ENCODE data around the gene ST8SIA4. TPM values are rescaled to one million over a fixed set of nuclear protein-coding genes. Genes with fewer than 3 reads are reported as not detected.

Gene ST8SIA4
- total and polyA plus RNA-seq, 10 of the 15 experiments (the other 5 are each of a cell fraction or from before 2014, with no cell fraction given), result 4.4 to 30.9 (median 19.5) TPM

DNA sequence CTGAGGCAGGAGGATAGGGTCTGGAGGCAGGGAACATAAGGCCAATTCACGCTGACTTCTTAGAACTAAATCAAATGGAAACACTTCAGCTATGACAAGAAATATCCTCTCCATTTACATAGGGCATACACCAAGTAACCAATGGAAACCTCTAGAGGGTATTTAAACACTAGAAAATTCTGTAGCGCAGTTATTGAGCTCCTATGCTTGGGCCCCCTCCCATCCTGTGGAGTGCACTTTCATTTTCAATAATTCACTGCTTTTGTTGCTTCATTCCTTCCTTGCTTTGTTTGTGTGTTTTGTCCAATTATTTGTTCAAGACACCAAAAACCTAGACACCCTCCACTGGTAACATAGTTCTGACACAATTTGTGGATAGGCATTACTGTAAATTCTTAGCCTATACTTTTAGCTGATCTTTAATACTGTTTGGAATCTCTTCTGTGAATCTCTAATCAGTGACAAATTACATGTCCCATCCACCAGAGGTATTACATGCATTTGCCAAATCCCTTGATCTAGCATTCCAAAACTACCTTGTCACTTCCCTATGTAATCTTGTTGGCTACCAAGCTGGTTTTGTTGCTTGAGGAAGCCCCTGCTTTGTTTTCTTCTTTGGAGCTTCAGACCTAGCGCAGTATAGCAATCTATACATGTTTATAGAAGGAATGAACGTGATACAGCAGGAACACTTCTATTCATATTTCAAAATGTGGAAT lies 61.6 kb downstream of the ST8SIA4 start:
- Histone ChIP-seq H3K9me3 (replicated peaks; ENCODE audit: control insufficient read depth, insufficient read depth, low read length) (peaks cover 11% of the 10 kb centered on the region; the same call in 2 of the 3 replicates), H3K36me3 (ENCODE audit: control insufficient read depth in 2 of 2, insufficient read depth in 2 of 2, low read length in 1 of 2) (peaks cover 0 to 3% of the 10 kb centered on the region in 2 experiments; a peak in 2 of 4 replicates), H3K27ac (ENCODE audit: control insufficient read depth, insufficient read depth) (peak overlapping the region; percentile 85), H3K9ac (ENCODE audit: control insufficient read depth, insufficient read depth, low read length) (peak overlapping the region; percentile 28), H3K79me2 (ENCODE audit: control insufficient read depth, insufficient read depth, low read length) (peaks cover 23% of the 10 kb centered on the region), H3K4me2 (ENCODE audit: control insufficient read depth, insufficient read depth) (peak overlapping the region; percentile 93), H3K27me3 (replicated peaks in 1 of 2; ENCODE audit: control insufficient read depth in 2 of 2, insufficient read depth in 2 of 2, low read length in 1 of 2) (no peaks in the 10 kb centered on the region), H4K20me1 (ENCODE audit: control insufficient read depth, insufficient read depth) (no peaks in the 10 kb centered on the region), H3K4me1 (ENCODE audit: control insufficient read depth, insufficient read depth, low read length) (peaks cover 28% of the 10 kb centered on the region), H3K4me3 (peak overlapping the region; percentile 35), H2AFZ (ENCODE audit: control insufficient read depth, low read depth, low read length) (no peak overlapping the region)
- TSS peak; percentile 2 for BruUV-seq (replicated peaks)
- ChIA-PET POLR2A (interaction anchor here (0.5 to 8.5 kb wide), 12 partner anchors 10 to 200 kb away, joined by 3 to 96 read pairs (median 6); partner anchors contain the start of gene ST8SIA4), CTCF (interaction anchor here (0.8 to 7.5 kb wide), 17 partner anchors 10 to 549 kb away, joined by 3 to 43 read pairs (median 6); partner anchors contain the start of gene ST8SIA4), SMC1A (ENCODE audit: uncharacterized antibody, unreplicated experiment) (interaction anchor here (0.5 to 13.2 kb wide), 20 partner anchors 10 to 1096 kb away, joined by 3 to 303 read pairs (median 14); partner anchors contain the start of gene ST8SIA4), RAD21 (ENCODE audit: unreplicated experiment) (interaction anchor here (0.7 to 9.7 kb wide), 14 partner anchors 10 to 168 kb away, joined by 3 to 289 read pairs (median 12); partner anchors contain the start of gene ST8SIA4)
- no peak for DNase-seq (ENCODE audit: low read depth, low spot score)
- intact Hi-C loops (cut with micrococcal nuclease; ENCODE audit: unreplicated experiment), result loop anchor here (2.0 to 5.0 kb wide), 2 partner anchors 13 to 64 kb away; no protein-coding TSS in a partner anchor
- no peak for FAIRE-seq
- in situ Hi-C loops (cut with MboI), result no loop called here
- WGBS (ENCODE audit: insufficient coverage, insufficient replicate concordance, low lambda C conversion rate, missing lambda C conversion rate), result 9% methylated on average over 4 of the region's 4 CpGs
- ATAC-seq, result peak; percentile 68
- TF ChIP-seq CHD4 (IDR thresholded peaks at IDR 0.05), result no peak
- no peak; the same call in 1 of the 2 replicates for TF ChIP-seq ZNF592 (IDR thresholded peaks at IDR 0.05)
- TF ChIP-seq ZZZ3 (IDR thresholded peaks at IDR 0.05; ENCODE audit: control insufficient read depth, insufficient read length, low read depth), result no peak
- no peak for TF ChIP-seq ZNF217 (IDR thresholded peaks at IDR 0.05)
- TF ChIP-seq ASH2L (IDR thresholded peaks at IDR 0.05; ENCODE audit: borderline replicate concordance, low read depth), result no peak
- TF ChIP-seq HCFC1 (IDR thresholded peaks at IDR 0.05; ENCODE audit: low read length), result no peak
- TF ChIP-seq NR2C2 (IDR thresholded peaks at IDR 0.05; ENCODE audit: borderline replicate concordance, control insufficient read depth, insufficient read length, low read depth), result no peak
- TF ChIP-seq MLLT1 (IDR thresholded peaks at IDR 0.05), result 0 out of 2 replicates have a peak, but pooled peaks have one; percentile 16
- TF ChIP-seq, protein P1, sequence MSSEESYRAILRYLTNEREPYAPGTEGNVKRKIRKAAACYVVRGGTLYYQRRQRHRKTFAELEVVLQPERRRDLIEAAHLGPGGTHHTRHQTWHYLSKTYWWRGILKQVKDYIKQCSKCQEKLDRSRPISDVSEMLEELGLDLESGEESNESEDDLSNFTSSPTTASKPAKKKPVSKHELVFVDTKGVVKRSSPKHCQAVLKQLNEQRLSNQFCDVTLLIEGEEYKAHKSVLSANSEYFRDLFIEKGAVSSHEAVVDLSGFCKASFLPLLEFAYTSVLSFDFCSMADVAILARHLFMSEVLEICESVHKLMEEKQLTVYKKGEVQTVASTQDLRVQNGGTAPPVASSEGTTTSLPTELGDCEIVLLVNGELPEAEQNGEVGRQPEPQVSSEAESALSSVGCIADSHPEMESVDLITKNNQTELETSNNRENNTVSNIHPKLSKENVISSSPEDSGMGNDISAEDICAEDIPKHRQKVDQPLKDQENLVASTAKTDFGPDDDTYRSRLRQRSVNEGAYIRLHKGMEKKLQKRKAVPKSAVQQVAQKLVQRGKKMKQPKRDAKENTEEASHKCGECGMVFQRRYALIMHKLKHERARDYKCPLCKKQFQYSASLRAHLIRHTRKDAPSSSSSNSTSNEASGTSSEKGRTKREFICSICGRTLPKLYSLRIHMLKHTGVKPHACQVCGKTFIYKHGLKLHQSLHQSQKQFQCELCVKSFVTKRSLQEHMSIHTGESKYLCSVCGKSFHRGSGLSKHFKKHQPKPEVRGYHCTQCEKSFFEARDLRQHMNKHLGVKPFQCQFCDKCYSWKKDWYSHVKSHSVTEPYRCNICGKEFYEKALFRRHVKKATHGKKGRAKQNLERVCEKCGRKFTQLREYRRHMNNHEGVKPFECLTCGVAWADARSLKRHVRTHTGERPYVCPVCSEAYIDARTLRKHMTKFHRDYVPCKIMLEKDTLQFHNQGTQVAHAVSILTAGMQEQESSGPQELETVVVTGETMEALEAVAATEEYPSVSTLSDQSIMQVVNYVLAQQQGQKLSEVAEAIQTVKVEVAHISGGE (CRISPR knock-in tag; IDR thresholded peaks at IDR 0.05), result no peak
- TF ChIP-seq MYC (IDR thresholded peaks at IDR 0.05; ENCODE audit: insufficient read depth, insufficient read length, insufficient replicate concordance, low read length, severe bottlenecking), result no peak
- no peak for TF ChIP-seq PML (IDR thresholded peaks at IDR 0.05; ENCODE audit: low read length)
- TF ChIP-seq RAD51 (IDR thresholded peaks at IDR 0.05), result no peak
- no peak for TF ChIP-seq SMAD1 (IDR thresholded peaks at IDR 0.05; ENCODE audit: low read depth, partially characterized antibody)
- no peak for TF ChIP-seq NFXL1 (IDR thresholded peaks at IDR 0.05; ENCODE audit: borderline replicate concordance)

All from GM12878 (cell line).